Measurements from ENCODE around the gene UNC5A. TPM values are rescaled to one million over a fixed set of nuclear protein-coding genes. Genes with fewer than 3 reads are reported as not detected.

Gene UNC5A
- total RNA-seq, 4 donors from 2014 or later: 0.34 to 0.67 (median 0.67) TPM; not detected in 1

DNA sequence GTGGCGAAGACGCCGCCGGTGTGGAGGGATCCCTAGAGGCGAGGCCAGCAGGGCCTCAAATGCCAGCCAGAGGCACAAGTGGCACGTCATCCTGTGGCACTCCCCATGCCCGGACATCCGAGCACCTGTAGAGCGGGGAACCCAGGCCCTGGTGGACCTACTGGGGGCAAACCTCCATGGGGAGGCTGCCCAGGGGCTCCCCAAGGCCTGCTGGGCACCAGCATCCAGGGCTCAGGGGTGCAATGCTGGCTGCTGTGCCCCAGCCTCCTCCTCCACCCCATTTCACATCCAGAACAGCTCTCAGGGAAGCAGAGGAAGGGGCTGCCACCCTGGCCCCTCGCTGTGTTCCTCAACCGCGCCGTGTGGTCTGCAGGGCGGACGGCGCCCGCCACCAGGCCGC lies 45.2 kb downstream of the UNC5A start:
- no peaks in the 10 kb centered on the region for H3K27me3 ChIP-seq
- H3K4me1 ChIP-seq: no peaks in the 10 kb centered on the region
- no peak overlapping the region for H3K27ac ChIP-seq
- no peaks in the 10 kb centered on the region for H3K36me3 ChIP-seq
- WGBS, 2 donors: 88 to 92% methylated on average over 9 to 18 of the region's 18 CpGs
- intact Hi-C loops (cut with DNase I): no loop called here
- TF ChIP-seq, protein P1, sequence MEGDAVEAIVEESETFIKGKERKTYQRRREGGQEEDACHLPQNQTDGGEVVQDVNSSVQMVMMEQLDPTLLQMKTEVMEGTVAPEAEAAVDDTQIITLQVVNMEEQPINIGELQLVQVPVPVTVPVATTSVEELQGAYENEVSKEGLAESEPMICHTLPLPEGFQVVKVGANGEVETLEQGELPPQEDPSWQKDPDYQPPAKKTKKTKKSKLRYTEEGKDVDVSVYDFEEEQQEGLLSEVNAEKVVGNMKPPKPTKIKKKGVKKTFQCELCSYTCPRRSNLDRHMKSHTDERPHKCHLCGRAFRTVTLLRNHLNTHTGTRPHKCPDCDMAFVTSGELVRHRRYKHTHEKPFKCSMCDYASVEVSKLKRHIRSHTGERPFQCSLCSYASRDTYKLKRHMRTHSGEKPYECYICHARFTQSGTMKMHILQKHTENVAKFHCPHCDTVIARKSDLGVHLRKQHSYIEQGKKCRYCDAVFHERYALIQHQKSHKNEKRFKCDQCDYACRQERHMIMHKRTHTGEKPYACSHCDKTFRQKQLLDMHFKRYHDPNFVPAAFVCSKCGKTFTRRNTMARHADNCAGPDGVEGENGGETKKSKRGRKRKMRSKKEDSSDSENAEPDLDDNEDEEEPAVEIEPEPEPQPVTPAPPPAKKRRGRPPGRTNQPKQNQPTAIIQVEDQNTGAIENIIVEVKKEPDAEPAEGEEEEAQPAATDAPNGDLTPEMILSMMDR (IDR thresholded peaks at IDR 0.05): no peak
- no peak for TF ChIP-seq POLR2A (IDR thresholded peaks at IDR 0.05)
- no peaks in the 10 kb centered on the region for H3K9me3 ChIP-seq
- no peak overlapping the region for H3K4me3 ChIP-seq (replicated peaks in 1 of 3)
- no peak for DNase-seq

DNA sequence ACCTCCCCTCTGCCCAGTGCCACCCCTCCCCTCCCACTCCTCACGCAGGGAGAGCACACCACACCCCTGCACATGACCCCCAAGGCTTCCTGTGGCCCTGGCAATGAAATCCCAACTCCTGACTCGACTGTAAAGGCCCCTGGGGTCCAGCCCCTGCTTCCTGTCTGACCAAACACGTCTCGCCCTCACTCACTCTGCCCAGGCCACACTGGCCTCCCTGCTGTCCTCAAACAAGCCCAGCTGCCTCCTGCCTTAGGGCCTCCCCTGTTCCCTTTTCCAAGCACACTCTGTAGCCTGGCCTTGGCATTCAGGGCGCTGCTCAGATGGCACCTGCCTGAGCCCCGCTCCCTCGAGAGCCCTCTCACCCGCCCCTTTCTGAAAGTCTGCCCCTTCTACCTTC lies 46.4 kb downstream of the UNC5A start:
- Histone ChIP-seq H3K4me1 (no peaks in the 10 kb centered on the region), H3K36me3 (no peaks in the 10 kb centered on the region), H3K9me3 (no peaks in the 10 kb centered on the region), H3K27ac (no peak overlapping the region), H3K27me3 (no peaks in the 10 kb centered on the region), H3K4me3 (replicated peaks in 1 of 3) (no peak overlapping the region)
- no peak for TF ChIP-seq POLR2A (IDR thresholded peaks at IDR 0.05)
- TF ChIP-seq, protein P1 (IDR thresholded peaks at IDR 0.05): no peak
- WGBS, 2 donors: 52 to 61% methylated on average over 8 of the region's 8 CpGs
- intact Hi-C loops (cut with DNase I): no loop called here
- no peak for DNase-seq

DNA sequence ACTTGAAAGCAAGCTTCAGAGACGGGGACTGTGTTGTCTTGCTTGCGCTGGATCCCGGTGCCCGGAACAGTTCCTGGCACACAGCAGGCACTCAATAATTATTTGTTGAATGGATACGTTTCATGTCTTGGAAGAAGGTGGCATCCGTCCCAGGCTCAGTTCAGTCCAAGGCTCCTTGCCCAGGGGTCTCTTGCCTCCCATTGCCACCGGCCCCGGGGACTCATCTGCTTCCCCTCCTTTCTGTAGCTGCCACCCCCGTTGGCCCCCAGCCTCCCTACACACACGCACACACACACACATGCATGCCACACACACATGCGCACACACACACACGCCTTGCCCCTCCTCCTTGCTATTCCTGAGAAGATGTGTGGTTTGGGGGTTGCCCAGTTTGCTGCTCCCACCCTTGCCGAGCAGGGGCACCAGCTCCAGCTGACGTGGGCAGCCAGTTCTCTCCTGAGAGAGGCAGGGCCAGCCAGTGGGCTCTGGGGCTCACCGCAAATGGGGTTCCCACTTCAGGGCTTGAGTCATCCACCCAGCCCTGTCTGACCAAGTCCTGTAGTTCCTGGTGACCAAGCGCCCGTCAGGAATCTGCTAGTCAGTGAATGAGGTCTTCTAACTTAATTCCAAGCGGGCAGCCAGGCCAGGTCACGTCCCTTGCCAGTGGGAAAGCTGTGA lies 47.0 kb downstream of the UNC5A start:
- 71% methylated on average over 14 to 19 of the region's 19 CpGs for WGBS, 2 donors
- Histone ChIP-seq H3K36me3 (no peaks in the 10 kb centered on the region), H3K4me1 (no peaks in the 10 kb centered on the region), H3K4me3 (replicated peaks in 1 of 3) (no peak overlapping the region), H3K27me3 (no peaks in the 10 kb centered on the region), H3K9me3 (no peaks in the 10 kb centered on the region), H3K27ac (no peak overlapping the region)
- intact Hi-C loops (cut with DNase I): no loop called here
- no peak for TF ChIP-seq POLR2A (IDR thresholded peaks at IDR 0.05)
- TF ChIP-seq, protein P1 (IDR thresholded peaks at IDR 0.05): no peak
- no peak for DNase-seq

DNA sequence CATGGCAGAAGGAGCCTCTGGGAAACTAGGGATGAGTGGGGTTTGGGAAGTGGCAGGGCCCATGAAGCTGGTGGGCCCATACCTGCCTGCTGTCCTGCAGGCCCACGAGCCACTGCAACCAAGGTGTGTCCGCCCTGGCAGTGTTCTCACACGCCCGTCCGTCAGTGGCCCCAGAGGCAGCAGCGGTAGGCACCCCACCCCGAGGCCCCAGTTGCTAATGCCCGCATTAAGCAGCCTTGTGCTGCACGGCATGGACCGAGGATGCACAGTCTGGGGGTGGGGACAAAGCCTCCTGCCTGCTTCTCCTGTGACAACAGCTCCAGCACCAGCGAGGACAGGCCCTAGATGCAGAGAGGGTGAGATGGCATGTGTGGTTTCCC lies 47.5 kb downstream of the UNC5A start:
- Histone ChIP-seq H3K9me3 (no peaks in the 10 kb centered on the region), H3K27ac (no peak overlapping the region), H3K36me3 (no peaks in the 10 kb centered on the region), H3K27me3 (no peaks in the 10 kb centered on the region), H3K4me3 (replicated peaks in 1 of 3) (no peak overlapping the region), H3K4me1 (no peaks in the 10 kb centered on the region)
- WGBS, 2 donors: 53 to 74% methylated on average over 2 to 11 of the region's 11 CpGs
- intact Hi-C loops (cut with DNase I): no loop called here
- TF ChIP-seq, protein P1 (IDR thresholded peaks at IDR 0.05): no peak
- TF ChIP-seq POLR2A (IDR thresholded peaks at IDR 0.05): no peak
- DNase-seq: no peak

DNA sequence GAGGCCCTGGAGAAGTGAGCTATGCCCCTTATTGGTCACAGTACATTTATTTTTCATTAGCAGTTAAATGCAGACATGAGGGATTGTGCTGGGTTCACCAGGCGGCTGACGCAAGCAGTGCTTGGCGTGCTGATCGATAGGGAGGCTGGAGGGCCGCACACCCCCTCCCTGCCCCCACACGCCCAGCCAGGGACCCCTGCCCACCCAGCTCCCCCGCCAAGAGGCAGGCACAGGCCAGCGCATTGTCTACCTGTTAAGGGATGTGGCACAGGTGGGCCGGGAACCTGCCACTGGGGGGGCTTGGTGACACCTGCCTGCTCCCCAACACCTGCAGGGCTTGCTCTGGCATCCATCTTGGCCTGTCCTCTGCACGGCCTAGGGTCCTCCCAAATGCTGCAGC lies 49.6 kb downstream of the UNC5A start:
- Histone ChIP-seq H3K9me3 (no peaks in the 10 kb centered on the region), H3K4me3 (replicated peaks in 1 of 3) (no peak overlapping the region), H3K27ac (no peak overlapping the region), H3K27me3 (no peaks in the 10 kb centered on the region), H3K36me3 (no peaks in the 10 kb centered on the region), H3K4me1 (no peaks in the 10 kb centered on the region)
- intact Hi-C loops (cut with DNase I): no loop called here
- TF ChIP-seq, protein P1 (IDR thresholded peaks at IDR 0.05): no peak
- no peak for TF ChIP-seq POLR2A (IDR thresholded peaks at IDR 0.05)
- no peak for DNase-seq
- WGBS, 2 donors: 50 to 69% methylated on average over 5 to 7 of the region's 10 CpGs
